MM.1S (cell line): Measurements from ENCODE around the gene CSRP1.

ENCODE experiments used
- EZH2 ChIP-seq: fragments of 300-600 bp; sonication (generic); optimal IDR thresholded peaks from 2 replicates; pipeline ENCODE3; 2017; ENCODE audit warnings: low read depth, mild to moderate bottlenecking, antibody characterized with exemption, low read length, mixed read lengths
- EZH2phosphoT487 ChIP-seq: fragments of 300-600 bp; sonication (generic); IDR thresholded peaks from 2 replicates; pipeline ENCODE4 v1.6.1; 2018; ENCODE audit warnings: antibody characterized with exemption, low read length
- TF ChIP-seq, protein P1 (sequence below): fragments of 300-600 bp; sonication (generic); IDR thresholded peaks from 2 replicates; pipeline ENCODE4 v1.5.1; 2016; ENCODE audit warnings: antibody characterized with exemption, low read length, mixed read lengths

DNA sequence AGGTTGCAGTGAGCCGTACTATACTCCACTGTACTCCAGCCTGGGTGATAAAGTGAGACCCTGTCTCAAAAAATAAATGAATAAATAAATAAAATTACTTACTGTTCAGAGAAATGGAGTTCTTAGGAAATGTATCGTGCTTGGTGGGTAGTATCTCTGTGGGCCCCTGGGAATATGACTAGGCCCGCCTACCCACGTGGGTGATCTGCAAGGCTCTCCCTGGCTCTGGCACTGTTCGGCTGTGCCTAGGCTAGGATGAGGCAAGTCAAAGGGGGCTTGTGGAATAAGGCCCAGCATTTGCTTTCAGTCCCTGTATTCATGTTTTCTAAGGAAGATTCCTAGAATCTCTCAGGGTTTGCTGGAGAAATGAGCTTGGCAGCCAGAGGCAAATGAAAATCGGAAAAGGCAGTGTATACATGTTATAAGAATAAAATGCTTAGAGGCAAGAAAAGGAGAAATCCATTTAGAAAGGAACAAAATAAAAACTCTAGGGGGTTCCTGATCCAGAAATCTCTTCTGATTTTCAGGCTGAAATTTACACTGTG lies 4.5 kb upstream of the CSRP1 start:
- TF ChIP-seq, protein P1, sequence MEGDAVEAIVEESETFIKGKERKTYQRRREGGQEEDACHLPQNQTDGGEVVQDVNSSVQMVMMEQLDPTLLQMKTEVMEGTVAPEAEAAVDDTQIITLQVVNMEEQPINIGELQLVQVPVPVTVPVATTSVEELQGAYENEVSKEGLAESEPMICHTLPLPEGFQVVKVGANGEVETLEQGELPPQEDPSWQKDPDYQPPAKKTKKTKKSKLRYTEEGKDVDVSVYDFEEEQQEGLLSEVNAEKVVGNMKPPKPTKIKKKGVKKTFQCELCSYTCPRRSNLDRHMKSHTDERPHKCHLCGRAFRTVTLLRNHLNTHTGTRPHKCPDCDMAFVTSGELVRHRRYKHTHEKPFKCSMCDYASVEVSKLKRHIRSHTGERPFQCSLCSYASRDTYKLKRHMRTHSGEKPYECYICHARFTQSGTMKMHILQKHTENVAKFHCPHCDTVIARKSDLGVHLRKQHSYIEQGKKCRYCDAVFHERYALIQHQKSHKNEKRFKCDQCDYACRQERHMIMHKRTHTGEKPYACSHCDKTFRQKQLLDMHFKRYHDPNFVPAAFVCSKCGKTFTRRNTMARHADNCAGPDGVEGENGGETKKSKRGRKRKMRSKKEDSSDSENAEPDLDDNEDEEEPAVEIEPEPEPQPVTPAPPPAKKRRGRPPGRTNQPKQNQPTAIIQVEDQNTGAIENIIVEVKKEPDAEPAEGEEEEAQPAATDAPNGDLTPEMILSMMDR: no peak
- TF ChIP-seq EZH2 (no peak), EZH2phosphoT487 (no peak)
